HepG2 (cell line): Measurements from ENCODE around the gene COPZ1. TPM values are rescaled to one million over a fixed set of nuclear protein-coding genes. Genes with fewer than 3 reads are reported as not detected.

ENCODE experiments used
- CBX5 ChIP-seq: sonication (generic); formaldehyde crosslinking; IDR thresholded peaks from 2 replicates; pipeline ENCODE4 v1.4.0; 2020; ENCODE audit warnings: missing genetic modification reagents, borderline replicate concordance
- FLYWCH1 ChIP-seq: sonication (generic); formaldehyde crosslinking; IDR thresholded peaks from 2 replicates; pipeline ENCODE4 v1.8.1; 2023; ENCODE audit warnings: mild to moderate bottlenecking, missing genetic modification reagents
- HOXA7 ChIP-seq: sonication (generic); formaldehyde crosslinking; IDR thresholded peaks from 2 replicates; pipeline ENCODE4 v1.8.1; 2022; ENCODE audit warnings: mild to moderate bottlenecking, missing genetic modification reagents, moderate library complexity
- LBX2 ChIP-seq: sonication (generic); formaldehyde crosslinking; IDR thresholded peaks from 2 replicates; pipeline ENCODE4 v1.5.0; 2020; ENCODE audit warnings: missing genetic modification reagents, mild to moderate bottlenecking, borderline replicate concordance
- POLR2AphosphoS2 ChIP-seq: IDR thresholded peaks from 2 replicates; pipeline ENCODE4 v1.6.1; 2011; ENCODE audit warnings: low read depth, low read length, improper control_type of control experiment
- PRMT3 ChIP-seq: sonication (generic); formaldehyde crosslinking; IDR thresholded peaks from 2 replicates; pipeline ENCODE4 v1.8.1; 2022; ENCODE audit warnings: low read depth, mild to moderate bottlenecking, moderate library complexity, missing genetic modification reagents, borderline replicate concordance
- SP1 ChIP-seq, 2 experiments: fragments of 450-650 bp in 1 of 2; sonication (generic) in 1 of 2; formaldehyde crosslinking in 1 of 2; IDR thresholded peaks; 2 replicates each; pipeline versions ENCODE4 v1.4.0 to v1.6.1; 2016 to 2020; ENCODE audit warnings: missing genetic modification reagents in 1 of 2
- ZFP36 ChIP-seq: fragments of 150-350 bp; IDR thresholded peaks from 2 replicates; pipeline ENCODE4 v1.6.1; 2018; ENCODE audit warnings: borderline replicate concordance, low read length, low read depth; ENCODE audit not compliant: partially characterized antibody
- ZNF143 ChIP-seq: sonication (generic); formaldehyde crosslinking; IDR thresholded peaks from 2 replicates; pipeline ENCODE4 v1.4.0; 2020; ENCODE audit warnings: missing genetic modification reagents
- ZNF292 ChIP-seq: sonication (generic); formaldehyde crosslinking; IDR thresholded peaks from 2 replicates; pipeline ENCODE4 v1.8.1; 2022; ENCODE audit warnings: mild to moderate bottlenecking, low read depth, missing genetic modification reagents, borderline replicate concordance
- ZNF318 ChIP-seq: sonication (generic); formaldehyde crosslinking; IDR thresholded peaks from 2 replicates; pipeline ENCODE4 v1.4.0; 2020; ENCODE audit warnings: mild to moderate bottlenecking, missing genetic modification reagents
- ZNF550 ChIP-seq: sonication (generic); formaldehyde crosslinking; IDR thresholded peaks from 2 replicates; pipeline ENCODE4 v1.4.0; 2020; ENCODE audit warnings: mild to moderate bottlenecking, missing genetic modification reagents, borderline replicate concordance
- ZNF567 ChIP-seq: sonication (generic); formaldehyde crosslinking; IDR thresholded peaks from 2 replicates; pipeline ENCODE4 v1.8.1; 2023; ENCODE audit warnings: mild to moderate bottlenecking, missing genetic modification reagents, borderline replicate concordance
- ZNF713 ChIP-seq: sonication (generic); formaldehyde crosslinking; IDR thresholded peaks from 2 replicates; pipeline ENCODE4 v1.4.0; 2020; ENCODE audit warnings: mild to moderate bottlenecking, missing genetic modification reagents
- ZNF75D ChIP-seq: sonication (generic); formaldehyde crosslinking; IDR thresholded peaks from 2 replicates; pipeline ENCODE4 v1.8.1; 2023; ENCODE audit warnings: missing genetic modification reagents, mild to moderate bottlenecking, borderline replicate concordance
- ZNF761 ChIP-seq: sonication (generic); formaldehyde crosslinking; conservative IDR thresholded peaks from 2 replicates; pipeline ENCODE4 v1.4.0; 2020; ENCODE audit warnings: mild to moderate bottlenecking, missing genetic modification reagents
- polyA plus RNA-seq, 8 experiments: library from polyadenylated mRNA; depleted of rRNA in 3 of 8; stranded (reverse) in 7 of 8; unstranded in 1 of 8; fragments of >200 nt; fragmentation: Illumina TruSeq in 4 of 8; extraction: Trizol in 4 of 8; gene quantifications; 2 replicates each; pipeline versions ENCODE4 v1.2.1 to v1.2.3, GENCODE V29; 2011 to 2016; ENCODE audit warnings: low read depth in 4 of 8, missing spikeins in 1 of 8, mixed read lengths in 1 of 8; ENCODE audit not compliant: insufficient read depth in 1 of 8
- total RNA-seq, 5 experiments: library from RNA; depleted of rRNA; stranded (reverse); fragments of >200 nt; fragmentation: Illumina TruSeq; extraction: Trizol; gene quantifications; 2 replicates each; pipeline ENCODE4 v1.2.3, GENCODE V29; 2016; ENCODE audit warnings: low read depth in 1 of 5
- TF ChIP-seq, protein P1 (sequence below): sonication (generic); formaldehyde crosslinking; IDR thresholded peaks from 2 replicates; pipeline ENCODE4 v1.4.0; 2020; ENCODE audit warnings: missing genetic modification reagents
- TF ChIP-seq, protein P2 (sequence below): sonication (generic); formaldehyde crosslinking; IDR thresholded peaks from 2 replicates; pipeline ENCODE4 v1.8.0; 2022; ENCODE audit warnings: missing genetic modification reagents, low read depth, mild to moderate bottlenecking, borderline replicate concordance

COPZ1 gene
- total and polyA plus RNA-seq, 2 of the 13 experiments (the other 11 are each of a cell fraction or from before 2014, with no cell fraction given) = 125 to 184 TPM

- no peak for TF ChIP-seq FLYWCH1 (CRISPR knock-in tag)
- no peak for TF ChIP-seq ZFP36
- TF ChIP-seq LBX2 (CRISPR knock-in tag) = no peak
- TF ChIP-seq, protein P1, sequence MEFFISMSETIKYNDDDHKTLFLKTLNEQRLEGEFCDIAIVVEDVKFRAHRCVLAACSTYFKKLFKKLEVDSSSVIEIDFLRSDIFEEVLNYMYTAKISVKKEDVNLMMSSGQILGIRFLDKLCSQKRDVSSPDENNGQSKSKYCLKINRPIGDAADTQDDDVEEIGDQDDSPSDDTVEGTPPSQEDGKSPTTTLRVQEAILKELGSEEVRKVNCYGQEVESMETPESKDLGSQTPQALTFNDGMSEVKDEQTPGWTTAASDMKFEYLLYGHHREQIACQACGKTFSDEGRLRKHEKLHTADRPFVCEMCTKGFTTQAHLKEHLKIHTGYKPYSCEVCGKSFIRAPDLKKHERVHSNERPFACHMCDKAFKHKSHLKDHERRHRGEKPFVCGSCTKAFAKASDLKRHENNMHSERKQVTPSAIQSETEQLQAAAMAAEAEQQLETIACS (CRISPR knock-in tag) = no peak
- TF ChIP-seq ZNF318 (CRISPR knock-in tag) = no peak
- TF ChIP-seq ZNF761 (CRISPR knock-in tag) = no peak
- no peak for TF ChIP-seq PRMT3 (CRISPR knock-in tag)
- TF ChIP-seq ZNF292 = no peak
- TF ChIP-seq, protein P2, sequence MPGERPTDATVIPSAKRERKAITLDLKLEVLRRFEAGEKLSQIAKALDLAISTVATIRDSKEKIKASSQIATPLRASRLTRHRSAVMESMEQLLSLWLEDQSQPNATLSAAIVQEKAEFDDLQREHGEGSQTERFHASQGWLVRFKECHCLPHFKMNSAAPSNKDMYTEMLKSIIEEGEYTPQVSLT (CRISPR knock-in tag) = no peak
- TF ChIP-seq POLR2AphosphoS2 = no peak
- no peak for TF ChIP-seq HOXA7 (CRISPR knock-in tag)
- no peak for TF ChIP-seq CBX5 (CRISPR knock-in tag)
- TF ChIP-seq ZNF143 (CRISPR knock-in tag) = no peak
- TF ChIP-seq ZNF550 (CRISPR knock-in tag) = no peak
- TF ChIP-seq ZNF75D = no peak
- no peak; the same call in 1 of the 2 replicates for TF ChIP-seq SP1 (IDR thresholded peaks at IDR 0.05)
- peak; percentile 74 for TF ChIP-seq SP1 (CRISPR knock-in tag; IDR thresholded peaks at IDR 0.05)
- no peak for TF ChIP-seq ZNF713 (CRISPR knock-in tag)
- no peak for TF ChIP-seq ZNF567 (CRISPR knock-in tag)
These were observed at the start of gene COPZ1 (continued) for GRCh38 chr12:54324617-54325441.
